PC-3 (cell line): ENCODE measurements around the gene MAMLD1. TPM values are rescaled to one million over a fixed set of nuclear protein-coding genes. Genes with fewer than 3 reads are reported as not detected.

ENCODE experiments used
- ATAC-seq: fragments of 200-7000 bp; cut with Tn5 transposase; 2 replicates; pipeline ENCODE4 v1.9.1; 2020; ENCODE audit warnings: mild to moderate bottlenecking, moderate library complexity
- BruUV-seq: library from RNA; stranded (reverse); fragments of 400-500 nt; replicated peaks from 2 replicates; lab custom pipeline; 2021; lab: Mats Ljungman, UMichigan
- CTCF ChIA-PET: fragments of 300-600 bp; sonication (Branson Sonifier 250); formaldehyde crosslinking; loops from one replicate; lab custom pipeline; 2022; ENCODE audit warnings: antibody characterized with exemption; lab: Charles Lee
- POLR2A ChIA-PET: fragments of 300-600 bp; sonication (Branson Sonifier 250); formaldehyde crosslinking; loops from one replicate; lab custom pipeline; 2022; ENCODE audit warnings: antibody characterized with exemption; ENCODE audit not compliant: unreplicated experiment; lab: Charles Lee
- DNase-seq: peaks from one replicate; pipeline ENCODE4 v3.0.0-alpha.2; 2015
- H2AFZ ChIP-seq: fragments of 300-600 bp; sonication (generic); 2 replicates; pipeline ENCODE4 v1.6.0; 2016; ENCODE audit warnings: antibody characterized with exemption, low read length
- H3F3A ChIP-seq: fragments of 300-600 bp; sonication (generic); one replicate; pipeline ENCODE4 v1.6.0; 2017; ENCODE audit warnings: antibody characterized with exemption, low read length, control low read depth, mild to moderate bottlenecking; ENCODE audit not compliant: unreplicated experiment
- H3K27ac ChIP-seq: fragments of 300-600 bp; sonication (generic); 2 replicates; pipeline ENCODE4 v1.5.1; 2016; ENCODE audit warnings: mild to moderate bottlenecking, low read length
- H3K27me3 ChIP-seq: fragments of 300-600 bp; sonication (generic); 2 replicates; pipeline ENCODE4 v1.6.1; 2016; ENCODE audit warnings: low read length, mixed read lengths
- H3K36me3 ChIP-seq: fragments of 300-600 bp; sonication (generic); 2 replicates; pipeline ENCODE4 v1.6.1; 2016; ENCODE audit warnings: low read depth, mixed run types, low read length, mixed read lengths
- H3K4me1 ChIP-seq: fragments of 300-600 bp; sonication (generic); 2 replicates; pipeline ENCODE4 v1.5.1; 2016; ENCODE audit warnings: low read length; ENCODE audit not compliant: insufficient read depth
- H3K4me2 ChIP-seq: fragments of 300-600 bp; sonication (generic); 2 replicates; pipeline ENCODE4 v1.6.0; 2016; ENCODE audit warnings: low read length
- H3K4me3 ChIP-seq: fragments of 300-600 bp; sonication (generic); 2 replicates; pipeline ENCODE4 v1.5.1; 2016; ENCODE audit warnings: mild to moderate bottlenecking, low read length, mixed read lengths
- H3K79me2 ChIP-seq: fragments of 300-600 bp; sonication (generic); 2 replicates; pipeline ENCODE4 v1.6.1; 2017; ENCODE audit warnings: low read length, mixed read lengths
- H3K9ac ChIP-seq: fragments of 300-600 bp; sonication (generic); 2 replicates; pipeline ENCODE4 v1.6.0; 2016; ENCODE audit warnings: mild to moderate bottlenecking, low read length
- H3K9me2 ChIP-seq: fragments of 300-600 bp; sonication (generic); replicated peaks from 2 replicates; pipeline ENCODE4 v1.6.1; 2016; ENCODE audit warnings: mixed run types, low read length, mixed read lengths
- H3K9me3 ChIP-seq: fragments of 300-600 bp; sonication (generic); 2 replicates; pipeline ENCODE4 v1.6.1; 2016; ENCODE audit warnings: low read length, mixed read lengths
- H4K20me1 ChIP-seq: fragments of 300-600 bp; sonication (generic); 2 replicates; pipeline ENCODE4 v1.6.1; 2016; ENCODE audit warnings: low read length, mixed read lengths
- EZH2 ChIP-seq: fragments of 300-600 bp; sonication (generic); IDR thresholded peaks from one replicate; pipeline ENCODE4 v1.6.1; 2017; ENCODE audit warnings: antibody characterized with exemption, mild to moderate bottlenecking, low read length; ENCODE audit not compliant: unreplicated experiment
- EZH2phosphoT487 ChIP-seq: fragments of 300-600 bp; sonication (generic); IDR thresholded peaks from 2 replicates; pipeline ENCODE4 v1.6.1; 2018; ENCODE audit warnings: mild to moderate bottlenecking, antibody characterized with exemption, low read length, borderline replicate concordance
- intact Hi-C: fragments of 100-400 bp; cut with micrococcal nuclease; formaldehyde crosslinking; loops from 2 replicates; pipeline ENCODE4 v1.9.0; 2023
- total RNA-seq: library from RNA; depleted of rRNA; stranded (reverse); fragments of >200 nt; gene quantifications from 2 replicates; pipeline ENCODE4 v1.2.3, GENCODE V29; 2014
- TF ChIP-seq, protein P1 (sequence below): fragments of 300-600 bp; sonication (generic); conservative IDR thresholded peaks from 2 replicates; pipeline ENCODE4 v1.5.1; 2017; ENCODE audit warnings: antibody characterized with exemption, low read depth, mild to moderate bottlenecking, low read length

The MAMLD1 gene
- total RNA-seq, 1 experiment from 2014 or later, result 2.8 TPM

- no peaks in the 10 kb centered on the region for H3K36me3 ChIP-seq
- POLR2A ChIA-PET, result no interaction called here
- no peak overlapping the region for H3K27ac ChIP-seq
- H3K79me2 ChIP-seq, result no peaks in the 10 kb centered on the region
- no peaks in the 10 kb centered on the region for H4K20me1 ChIP-seq
- no peaks in the 10 kb centered on the region for H3K27me3 ChIP-seq
- H3K4me2 ChIP-seq, result no peak overlapping the region
- no peaks in the 10 kb centered on the region for H3K9me3 ChIP-seq
- intact Hi-C loops, result no loop called here
- DNase-seq (no peak), ATAC-seq (no peak)
- no peaks in the 10 kb centered on the region for H3F3A ChIP-seq
- no peak overlapping the region for H3K4me3 ChIP-seq
- H3K9ac ChIP-seq, result no peak overlapping the region
- H3K9me2 ChIP-seq, result no peaks in the 10 kb centered on the region
- H3K4me1 ChIP-seq, result no peaks in the 10 kb centered on the region
- CTCF ChIA-PET, result no interaction called here
- TF ChIP-seq, protein P1, sequence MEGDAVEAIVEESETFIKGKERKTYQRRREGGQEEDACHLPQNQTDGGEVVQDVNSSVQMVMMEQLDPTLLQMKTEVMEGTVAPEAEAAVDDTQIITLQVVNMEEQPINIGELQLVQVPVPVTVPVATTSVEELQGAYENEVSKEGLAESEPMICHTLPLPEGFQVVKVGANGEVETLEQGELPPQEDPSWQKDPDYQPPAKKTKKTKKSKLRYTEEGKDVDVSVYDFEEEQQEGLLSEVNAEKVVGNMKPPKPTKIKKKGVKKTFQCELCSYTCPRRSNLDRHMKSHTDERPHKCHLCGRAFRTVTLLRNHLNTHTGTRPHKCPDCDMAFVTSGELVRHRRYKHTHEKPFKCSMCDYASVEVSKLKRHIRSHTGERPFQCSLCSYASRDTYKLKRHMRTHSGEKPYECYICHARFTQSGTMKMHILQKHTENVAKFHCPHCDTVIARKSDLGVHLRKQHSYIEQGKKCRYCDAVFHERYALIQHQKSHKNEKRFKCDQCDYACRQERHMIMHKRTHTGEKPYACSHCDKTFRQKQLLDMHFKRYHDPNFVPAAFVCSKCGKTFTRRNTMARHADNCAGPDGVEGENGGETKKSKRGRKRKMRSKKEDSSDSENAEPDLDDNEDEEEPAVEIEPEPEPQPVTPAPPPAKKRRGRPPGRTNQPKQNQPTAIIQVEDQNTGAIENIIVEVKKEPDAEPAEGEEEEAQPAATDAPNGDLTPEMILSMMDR, result no peak
- TF ChIP-seq EZH2phosphoT487 (no peak), EZH2 (no peak)
- no TSS peak for BruUV-seq
- no peak overlapping the region for H2AFZ ChIP-seq
Observed at GRCh38 chrX:150472306-150472705, 109.2 kb downstream of the MAMLD1 start.

GRCh38 chrX:150473371-150473770, 110.3 kb downstream of the MAMLD1 start:
- Histone ChIP-seq H3K79me2 (no peaks in the 10 kb centered on the region), H3K27me3 (no peaks in the 10 kb centered on the region), H3K36me3 (no peaks in the 10 kb centered on the region), H3K27ac (no peak overlapping the region), H3K9me2 (no peaks in the 10 kb centered on the region), H3K4me2 (no peak overlapping the region), H3K4me1 (no peaks in the 10 kb centered on the region), H3F3A (no peaks in the 10 kb centered on the region), H2AFZ (no peak overlapping the region), H3K4me3 (no peak overlapping the region), H3K9me3 (no peaks in the 10 kb centered on the region), H3K9ac (no peak overlapping the region), H4K20me1 (no peaks in the 10 kb centered on the region)
- TF ChIP-seq, protein P1, result no peak
- TF ChIP-seq EZH2phosphoT487, result no peak
- no peak for TF ChIP-seq EZH2
- ATAC-seq (no peak), DNase-seq (no peak)
- no TSS peak for BruUV-seq
- ChIA-PET CTCF (no interaction called here), POLR2A (no interaction called here)
- intact Hi-C loops, result no loop called here

DNA sequence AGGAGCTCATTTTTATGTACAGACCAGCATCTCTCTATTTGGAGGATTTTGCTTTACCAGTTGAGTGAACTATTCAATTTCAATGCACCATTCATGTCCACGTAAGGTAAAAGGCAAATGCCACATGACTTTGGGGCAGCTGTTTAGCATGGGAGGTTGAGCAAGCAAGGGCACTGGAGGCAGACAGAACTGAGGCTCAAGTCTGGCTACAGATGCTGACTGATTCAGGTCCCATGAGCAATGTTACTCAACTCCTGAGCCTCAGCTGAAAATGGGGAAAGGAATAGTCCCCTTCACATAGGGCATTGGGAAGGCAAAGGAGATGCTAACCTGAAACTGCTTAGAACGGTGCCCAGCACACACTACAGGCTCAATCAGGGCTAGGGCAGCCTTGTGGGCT, 112.3 kb downstream of the MAMLD1 start:
- BruUV-seq, result no TSS peak
- H3F3A ChIP-seq, result no peaks in the 10 kb centered on the region
- H3K4me1 ChIP-seq, result no peaks in the 10 kb centered on the region
- H4K20me1 ChIP-seq, result no peaks in the 10 kb centered on the region
- no peak for ATAC-seq
- CTCF ChIA-PET, result no interaction called here
- POLR2A ChIA-PET, result no interaction called here
- no peak overlapping the region for H2AFZ ChIP-seq
- TF ChIP-seq EZH2phosphoT487, result no peak
- TF ChIP-seq, protein P1, result no peak
- no peaks in the 10 kb centered on the region for H3K36me3 ChIP-seq
- no peak overlapping the region for H3K27ac ChIP-seq
- H3K4me3 ChIP-seq, result no peak overlapping the region
- no peak overlapping the region for H3K4me2 ChIP-seq
- no peak overlapping the region for H3K9ac ChIP-seq
- DNase-seq, result no peak
- no peaks in the 10 kb centered on the region for H3K9me3 ChIP-seq
- H3K9me2 ChIP-seq, result no peaks in the 10 kb centered on the region
- H3K79me2 ChIP-seq, result no peaks in the 10 kb centered on the region
- intact Hi-C loops, result loop anchor here (5.0 kb wide), 1 partner anchor 213 kb away; no protein-coding TSS in a partner anchor
- no peaks in the 10 kb centered on the region for H3K27me3 ChIP-seq
